Mesenchymal stem cell (in vitro differentiated cells and primary cell): ENCODE measurements around the gene DENND10.

Experiments used
- DNase-seq: peaks from one replicate; pipeline ENCODE4 v3.0.0-alpha.2; 2013
- H2AFZ ChIP-seq: one replicate; pipeline ENCODE4 v1.6.1; 2013; ENCODE audit warnings: low read depth, mild to moderate bottlenecking, control low read depth, inconsistent platforms, low read length, moderate library complexity
- H2AK5ac ChIP-seq: 2 replicates; pipeline ENCODE4 v1.6.1; 2013; ENCODE audit warnings: low read length, moderate library complexity, mild to moderate bottlenecking, inconsistent platforms; ENCODE audit not compliant: severe bottlenecking
- H2BK120ac ChIP-seq: one replicate; pipeline ENCODE4 v1.6.1; 2013; ENCODE audit warnings: low read depth, mild to moderate bottlenecking, inconsistent platforms, low read length, moderate library complexity
- H2BK12ac ChIP-seq, 2 experiments: one replicate each; pipeline ENCODE4 v1.6.1; 2013; ENCODE audit warnings: inconsistent platforms in 2 of 2, low read length in 2 of 2, mild to moderate bottlenecking in 2 of 2, moderate library complexity in 2 of 2, control low read depth in 1 of 2
- H2BK15ac ChIP-seq: one replicate; pipeline ENCODE4 v1.6.1; 2013; ENCODE audit warnings: mild to moderate bottlenecking, low read depth, inconsistent platforms; ENCODE audit not compliant: poor library complexity, severe bottlenecking
- H2BK5ac ChIP-seq: 2 replicates; pipeline ENCODE4 v1.6.1; 2013; ENCODE audit warnings: low read depth, mild to moderate bottlenecking, low read length, control low read depth, inconsistent platforms; ENCODE audit not compliant: poor library complexity, severe bottlenecking
- H3K14ac ChIP-seq, 2 experiments: one replicate each; pipeline ENCODE4 v1.6.1; 2013; ENCODE audit warnings: inconsistent platforms in 2 of 2, low read length in 2 of 2, control low read depth in 1 of 2, mild to moderate bottlenecking in 1 of 2, moderate library complexity in 1 of 2
- H3K18ac ChIP-seq, 2 experiments: one replicate each; pipeline ENCODE4 v1.6.1; 2013; ENCODE audit warnings: inconsistent platforms in 2 of 2, low read length in 2 of 2, control low read depth in 1 of 2, low read depth in 1 of 2, mild to moderate bottlenecking in 1 of 2
- H3K23ac ChIP-seq, 2 experiments: one replicate each; pipeline ENCODE4 v1.6.1; 2013; ENCODE audit warnings: inconsistent platforms in 2 of 2, low read length in 2 of 2, mild to moderate bottlenecking in 2 of 2, moderate library complexity in 2 of 2, control low read depth in 1 of 2
- H3K27ac ChIP-seq: 2 replicates; pipeline ENCODE4 v1.5.1; 2013; ENCODE audit warnings: mild to moderate bottlenecking, moderate library complexity, low read length, control low read depth, inconsistent platforms; ENCODE audit not compliant: poor library complexity, severe bottlenecking
- H3K27me3 ChIP-seq, 2 experiments: 2 replicates each; pipeline versions ENCODE4 v1.6.1 to v1.7.0; 2013; ENCODE audit warnings: low read length in 2 of 2, mild to moderate bottlenecking in 2 of 2, moderate library complexity in 2 of 2, control low read depth in 1 of 2, inconsistent platforms in 1 of 2; ENCODE audit not compliant: control insufficient read depth in 1 of 2, insufficient read depth in 1 of 2
- H3K36me3 ChIP-seq, 2 experiments: 2 replicates each; pipeline versions ENCODE4 v1.6.1 to v1.7.0; 2013; ENCODE audit warnings: low read length in 2 of 2, control low read depth in 1 of 2, inconsistent platforms in 1 of 2, low read depth in 1 of 2, mild to moderate bottlenecking in 1 of 2; ENCODE audit not compliant: insufficient read depth in 2 of 2, control insufficient read depth in 1 of 2
- H3K4ac ChIP-seq, 2 experiments: one replicate each; pipeline ENCODE4 v1.6.1; 2013; ENCODE audit warnings: inconsistent platforms in 2 of 2, low read length in 2 of 2, mild to moderate bottlenecking in 2 of 2, moderate library complexity in 2 of 2, control low read depth in 1 of 2, low read depth in 1 of 2
- H3K4me1 ChIP-seq: 2 replicates; pipeline ENCODE4 v1.6.1; 2013; ENCODE audit warnings: low read depth, low read length, control low read depth; ENCODE audit not compliant: control insufficient read depth, insufficient read depth
- H3K4me2 ChIP-seq: 2 replicates; pipeline ENCODE4 v1.6.1; 2013; ENCODE audit warnings: low read length, mild to moderate bottlenecking, inconsistent platforms; ENCODE audit not compliant: poor library complexity, severe bottlenecking
- H3K4me3 ChIP-seq, 2 experiments: 2 replicates each; pipeline versions ENCODE4 v1.5.1 to v1.7.0; 2013; ENCODE audit warnings: low read length in 2 of 2, mild to moderate bottlenecking in 2 of 2, control low read depth in 1 of 2, low read depth in 1 of 2; ENCODE audit not compliant: insufficient read depth in 1 of 2
- H3K79me1 ChIP-seq: replicated peaks from 2 replicates; pipeline ENCODE4 v1.6.1; 2013; ENCODE audit warnings: mild to moderate bottlenecking, control low read depth, low read length, inconsistent platforms; ENCODE audit not compliant: poor library complexity, severe bottlenecking
- H3K9ac ChIP-seq: 2 replicates; pipeline ENCODE4 v1.7.0; 2013; ENCODE audit warnings: mild to moderate bottlenecking, low read length, moderate library complexity
- H3K9me3 ChIP-seq: 2 replicates; pipeline ENCODE4 v1.7.0; 2013; ENCODE audit warnings: mild to moderate bottlenecking, low read length; ENCODE audit not compliant: control insufficient read depth
- H4K8ac ChIP-seq: one replicate; pipeline ENCODE4 v1.6.1; 2013; ENCODE audit warnings: inconsistent platforms, mild to moderate bottlenecking, low read length, moderate library complexity
- H4K91ac ChIP-seq: one replicate; pipeline ENCODE4 v1.6.1; 2013; ENCODE audit warnings: mild to moderate bottlenecking, low read length, inconsistent platforms
- WGBS: methylation state at CpG from one replicate; pipeline ENCODE4 v1.1.7; 2013; ENCODE audit warnings: mixed read lengths; 5-methylcytosine and 5-hydroxymethylcytosine counted together

Gene DENND10

DNA sequence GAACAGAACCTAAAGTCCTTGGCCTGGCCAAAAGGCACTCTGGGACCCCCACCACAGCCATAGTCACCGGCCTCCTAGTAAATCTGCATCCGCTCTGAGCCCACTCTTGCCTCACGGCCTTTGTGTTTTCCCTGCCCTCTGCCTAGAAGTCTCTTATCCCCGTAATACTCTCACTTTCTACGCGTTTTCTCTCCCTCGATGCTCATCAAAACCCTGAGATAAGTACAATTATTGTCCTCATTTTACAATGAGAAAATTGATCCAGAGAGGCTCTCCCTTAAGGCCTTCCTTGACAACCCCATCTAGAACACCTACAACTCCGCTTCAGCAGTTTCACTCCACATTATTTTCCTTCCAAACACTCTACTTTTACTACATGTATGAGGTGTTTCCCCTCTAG lies 63.1 kb downstream of the DENND10 start:
- no peak overlapping the region for H3K9ac ChIP-seq
- H3K4me3 ChIP-seq: no peak overlapping the region
- H2AFZ ChIP-seq: no peak overlapping the region
- no peak overlapping the region for H2BK15ac ChIP-seq
- no peak overlapping the region for H4K91ac ChIP-seq
- H3K27ac ChIP-seq: no peak overlapping the region
- no peaks in the 10 kb centered on the region for H3K9me3 ChIP-seq
- no peak overlapping the region for H2BK12ac ChIP-seq
- H3K14ac ChIP-seq: no peak overlapping the region
- H3K18ac ChIP-seq: no peak overlapping the region
- H2BK120ac ChIP-seq: no peak overlapping the region
- H3K4ac ChIP-seq: no peak overlapping the region
- H3K23ac ChIP-seq: no peak overlapping the region
- H3K79me1 ChIP-seq: peaks cover 14% of the 10 kb centered on the region
- H4K8ac ChIP-seq: peak overlapping the region; percentile 24
- H3K4me1 ChIP-seq: peaks cover 9% of the 10 kb centered on the region
- no peak overlapping the region for H3K4me2 ChIP-seq
- H2AK5ac ChIP-seq: no peak overlapping the region
- WGBS: 86% methylated on average over 8 of the region's 8 CpGs
- no peaks in the 10 kb centered on the region for H3K27me3 ChIP-seq
- no peak for DNase-seq
- no peak overlapping the region for H2BK5ac ChIP-seq
- H3K36me3 ChIP-seq: peaks cover 26 to 50% of the 10 kb centered on the region in 2 experiments

DNA sequence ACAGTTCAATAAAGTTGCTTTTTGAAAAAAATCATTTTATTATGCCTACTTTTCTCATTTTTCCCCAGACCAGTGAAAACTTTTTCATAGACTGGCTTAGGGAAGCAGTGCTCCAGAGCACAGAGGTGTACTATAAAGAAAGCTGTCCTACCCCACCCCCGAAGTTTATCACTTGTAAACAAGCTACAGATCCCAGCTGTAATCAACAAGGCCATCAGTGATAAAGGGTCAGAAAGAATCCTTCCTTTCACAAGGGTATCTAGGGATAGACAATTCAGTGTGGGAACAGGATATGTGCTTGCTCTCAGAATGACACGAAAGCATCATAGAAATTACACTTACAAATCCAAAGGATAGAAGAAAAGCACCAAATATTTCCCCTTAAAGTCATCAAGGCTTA lies 70.2 kb downstream of the DENND10 start:
- no peak overlapping the region for H3K4ac ChIP-seq
- H3K27me3 ChIP-seq: no peaks in the 10 kb centered on the region
- no peak for DNase-seq
- H3K9ac ChIP-seq: no peak overlapping the region
- no peak overlapping the region for H2BK15ac ChIP-seq
- H2BK5ac ChIP-seq: no peak overlapping the region
- H3K79me1 ChIP-seq: peaks cover 11% of the 10 kb centered on the region
- no peak overlapping the region for H3K23ac ChIP-seq
- H3K36me3 ChIP-seq: peaks cover 36 to 67% of the 10 kb centered on the region in 2 experiments
- no peak overlapping the region for H3K27ac ChIP-seq
- H3K18ac ChIP-seq: no peak overlapping the region
- H2BK120ac ChIP-seq: no peak overlapping the region
- no peak overlapping the region for H4K8ac ChIP-seq
- WGBS: 81% methylated on average over 2 of the region's 2 CpGs
- H2AK5ac ChIP-seq: no peak overlapping the region
- H3K4me3 ChIP-seq: no peak overlapping the region
- H3K14ac ChIP-seq: no peak overlapping the region
- no peaks in the 10 kb centered on the region for H3K9me3 ChIP-seq
- H3K4me1 ChIP-seq: peaks cover 9% of the 10 kb centered on the region
- H2BK12ac ChIP-seq: no peak overlapping the region
- H4K91ac ChIP-seq: no peak overlapping the region
- H3K4me2 ChIP-seq: no peak overlapping the region
- no peak overlapping the region for H2AFZ ChIP-seq

DNA sequence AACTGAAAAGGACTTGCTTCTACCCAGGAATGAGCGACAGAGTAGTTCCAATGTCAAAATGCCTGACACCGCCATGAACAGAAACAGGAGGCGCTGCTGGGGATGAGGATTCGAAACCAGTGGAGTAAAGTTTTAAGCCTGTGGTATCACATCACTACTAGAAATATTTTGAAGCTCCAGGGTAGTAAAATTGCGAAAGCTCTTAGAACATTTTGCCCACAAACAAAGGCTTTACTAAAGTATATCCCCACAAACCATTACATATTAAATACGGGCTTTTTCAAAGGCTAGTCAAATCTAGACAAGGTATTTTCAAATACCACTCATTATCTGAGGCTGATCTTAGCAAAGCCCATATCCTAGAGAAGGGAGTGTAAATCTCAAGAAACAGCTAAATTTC lies 72.3 kb downstream of the DENND10 start:
- H2BK12ac ChIP-seq: no peak overlapping the region
- H3K18ac ChIP-seq: no peak overlapping the region
- no peak overlapping the region for H4K91ac ChIP-seq
- no peak overlapping the region for H2BK5ac ChIP-seq
- DNase-seq: no peak
- peak overlapping the region; percentile 7 for H3K9ac ChIP-seq
- H3K27ac ChIP-seq: no peak overlapping the region
- H3K14ac ChIP-seq: no peak overlapping the region
- H3K4me1 ChIP-seq: peaks cover 9% of the 10 kb centered on the region
- H2AFZ ChIP-seq: no peak overlapping the region
- H2BK120ac ChIP-seq: no peak overlapping the region
- H3K9me3 ChIP-seq: no peaks in the 10 kb centered on the region
- H3K36me3 ChIP-seq: peaks cover 22 to 50% of the 10 kb centered on the region in 2 experiments
- no peak overlapping the region for H3K4me2 ChIP-seq
- no peaks in the 10 kb centered on the region for H3K27me3 ChIP-seq
- 100% methylated on average over 6 of the region's 6 CpGs for WGBS
- no peak overlapping the region for H2BK15ac ChIP-seq
- H3K4me3 ChIP-seq: no peak overlapping the region
- H3K4ac ChIP-seq: no peak overlapping the region
- H2AK5ac ChIP-seq: no peak overlapping the region
- no peak overlapping the region for H4K8ac ChIP-seq
- H3K79me1 ChIP-seq: peaks cover 11% of the 10 kb centered on the region
- H3K23ac ChIP-seq: no peak overlapping the region

DNA sequence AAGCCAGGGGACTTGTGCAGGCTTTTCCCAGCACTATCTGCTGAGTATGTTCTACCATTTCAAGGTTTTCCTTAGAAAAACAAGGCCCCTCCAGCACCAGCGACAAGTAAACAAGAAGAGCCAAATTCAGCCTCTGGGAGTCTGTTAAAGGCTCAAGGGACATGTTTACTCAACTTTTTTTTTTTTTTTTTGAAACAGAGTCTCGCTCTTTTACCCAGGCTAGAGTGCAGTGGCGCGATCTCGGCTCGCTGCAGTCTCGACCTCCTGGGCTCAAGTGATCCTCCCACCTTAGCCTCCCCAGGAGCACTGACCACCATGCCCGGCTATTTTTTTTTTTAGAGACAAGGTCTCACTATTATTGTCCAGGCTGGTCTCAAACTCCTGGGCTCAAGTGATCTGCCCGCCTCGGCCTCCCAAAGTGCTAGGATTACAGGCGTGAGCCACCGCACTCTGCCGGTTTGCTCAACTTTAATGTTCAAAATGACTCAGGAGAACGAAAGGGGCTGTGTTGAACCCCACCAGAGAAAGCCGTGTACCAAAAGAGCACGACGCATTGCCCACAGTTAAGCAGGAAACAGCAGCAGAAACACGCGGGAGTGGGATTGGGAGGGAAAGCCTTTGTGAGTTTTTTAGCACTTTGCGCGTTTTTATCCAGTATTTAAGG lies 73.9 kb downstream of the DENND10 start:
- H3K36me3 ChIP-seq: peaks cover 16 to 36% of the 10 kb centered on the region in 2 experiments
- H3K4me2 ChIP-seq: peak overlapping the region; percentile 64
- H2BK12ac ChIP-seq: peak overlapping the region in 1 of 2 experiments; percentile 49
- peak overlapping the region in 1 of 2 experiments; percentile 26 for H3K14ac ChIP-seq
- H2BK15ac ChIP-seq: no peak overlapping the region
- H3K4ac ChIP-seq: peak overlapping the region in 1 of 2 experiments; percentile 83
- peaks cover 9% of the 10 kb centered on the region for H3K4me1 ChIP-seq
- DNase-seq: no peak
- H3K27ac ChIP-seq: peak overlapping the region; percentile 89
- no peak overlapping the region for H2AFZ ChIP-seq
- no peak overlapping the region for H2BK120ac ChIP-seq
- H3K27me3 ChIP-seq: no peaks in the 10 kb centered on the region
- H2BK5ac ChIP-seq: no peak overlapping the region
- peak overlapping the region; percentile 43 for H2AK5ac ChIP-seq
- H3K79me1 ChIP-seq: peaks cover 5% of the 10 kb centered on the region
- H3K18ac ChIP-seq: peak overlapping the region; percentile 61 to 69
- 24% methylated on average over 21 of the region's 21 CpGs for WGBS
- no peak overlapping the region for H3K23ac ChIP-seq
- peak overlapping the region; percentile 95 for H3K9ac ChIP-seq
- H3K9me3 ChIP-seq: no peaks in the 10 kb centered on the region
- H4K8ac ChIP-seq: peak overlapping the region; percentile 100
- H3K4me3 ChIP-seq: peak overlapping the region; percentile 84 to 91
- H4K91ac ChIP-seq: no peak overlapping the region
